Astrocyte of the cerebellum (primary cell): ENCODE data around the gene HTR1D.
A peak's percentile ranks its signal among the peaks of the same experiment; 100 is the strongest.
"Not testable (repeated sequence)": the region's sequence is repeated elsewhere in the genome, so short reads cannot be mapped to it uniquely, and the experiment has no call there.

Experiments used
- DNase-seq: peaks from one replicate; pipeline ENCODE4 v3.0.0-alpha.2; 2011; ENCODE audit warnings: low read depth
- H3K4me3 ChIP-seq: 2 replicates; pipeline ENCODE4 v1.5.1; 2011; ENCODE audit warnings: mild to moderate bottlenecking, low read depth, low read length, moderate library complexity
- in situ Hi-C: cut with HindIII; loops from 2 replicates; pipeline ENCODE4 v1.10.0; 2017; ENCODE audit warnings: low sequenced_read_pairs
- TF ChIP-seq, protein P1 (sequence below): IDR thresholded peaks from 2 replicates; pipeline ENCODE4 v1.5.1; 2012; ENCODE audit warnings: low read length, low read depth, moderate library complexity, mild to moderate bottlenecking; ENCODE audit errors: missing control alignments

HTR1D gene

DNA sequence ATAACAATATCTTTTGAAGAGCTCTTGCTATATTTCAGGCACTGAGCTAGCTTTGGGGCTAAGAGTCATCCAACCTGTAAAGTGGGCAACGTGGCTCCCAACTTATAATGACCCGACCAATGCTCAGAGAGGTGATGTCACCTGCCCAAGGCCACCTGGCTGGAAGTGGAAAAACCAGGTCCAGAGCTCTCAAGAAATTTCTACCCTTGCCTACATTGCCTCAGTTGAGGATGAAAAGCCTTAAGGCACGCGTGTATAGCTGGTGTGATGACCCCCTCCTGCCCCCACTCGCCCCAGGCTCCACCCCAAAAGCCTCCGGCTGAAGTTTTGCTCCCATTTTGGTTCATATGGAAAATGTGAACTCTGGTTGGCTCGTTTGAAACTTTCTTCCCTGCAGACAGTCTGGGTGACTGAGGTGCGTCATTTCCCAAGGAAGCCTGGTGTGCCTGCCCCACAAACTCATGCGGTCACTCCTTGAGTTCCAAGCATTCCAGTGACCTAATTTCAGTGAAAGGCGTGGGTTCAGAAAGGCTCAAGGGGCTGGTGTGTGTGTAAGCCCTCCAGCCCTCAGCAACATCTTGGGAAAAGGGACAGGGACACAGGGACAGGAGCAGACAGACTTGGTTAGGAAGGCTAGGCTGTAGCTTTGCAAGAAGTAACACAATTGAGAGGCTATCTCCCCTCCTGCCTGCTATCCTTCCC is 20.5 kb downstream of the HTR1D start:
- TF ChIP-seq, protein P1, sequence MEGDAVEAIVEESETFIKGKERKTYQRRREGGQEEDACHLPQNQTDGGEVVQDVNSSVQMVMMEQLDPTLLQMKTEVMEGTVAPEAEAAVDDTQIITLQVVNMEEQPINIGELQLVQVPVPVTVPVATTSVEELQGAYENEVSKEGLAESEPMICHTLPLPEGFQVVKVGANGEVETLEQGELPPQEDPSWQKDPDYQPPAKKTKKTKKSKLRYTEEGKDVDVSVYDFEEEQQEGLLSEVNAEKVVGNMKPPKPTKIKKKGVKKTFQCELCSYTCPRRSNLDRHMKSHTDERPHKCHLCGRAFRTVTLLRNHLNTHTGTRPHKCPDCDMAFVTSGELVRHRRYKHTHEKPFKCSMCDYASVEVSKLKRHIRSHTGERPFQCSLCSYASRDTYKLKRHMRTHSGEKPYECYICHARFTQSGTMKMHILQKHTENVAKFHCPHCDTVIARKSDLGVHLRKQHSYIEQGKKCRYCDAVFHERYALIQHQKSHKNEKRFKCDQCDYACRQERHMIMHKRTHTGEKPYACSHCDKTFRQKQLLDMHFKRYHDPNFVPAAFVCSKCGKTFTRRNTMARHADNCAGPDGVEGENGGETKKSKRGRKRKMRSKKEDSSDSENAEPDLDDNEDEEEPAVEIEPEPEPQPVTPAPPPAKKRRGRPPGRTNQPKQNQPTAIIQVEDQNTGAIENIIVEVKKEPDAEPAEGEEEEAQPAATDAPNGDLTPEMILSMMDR, result no peak
- in situ Hi-C loops, result no loop called here
- peak; percentile 96 for DNase-seq
- H3K4me3 ChIP-seq, result no peak overlapping the region

DNA sequence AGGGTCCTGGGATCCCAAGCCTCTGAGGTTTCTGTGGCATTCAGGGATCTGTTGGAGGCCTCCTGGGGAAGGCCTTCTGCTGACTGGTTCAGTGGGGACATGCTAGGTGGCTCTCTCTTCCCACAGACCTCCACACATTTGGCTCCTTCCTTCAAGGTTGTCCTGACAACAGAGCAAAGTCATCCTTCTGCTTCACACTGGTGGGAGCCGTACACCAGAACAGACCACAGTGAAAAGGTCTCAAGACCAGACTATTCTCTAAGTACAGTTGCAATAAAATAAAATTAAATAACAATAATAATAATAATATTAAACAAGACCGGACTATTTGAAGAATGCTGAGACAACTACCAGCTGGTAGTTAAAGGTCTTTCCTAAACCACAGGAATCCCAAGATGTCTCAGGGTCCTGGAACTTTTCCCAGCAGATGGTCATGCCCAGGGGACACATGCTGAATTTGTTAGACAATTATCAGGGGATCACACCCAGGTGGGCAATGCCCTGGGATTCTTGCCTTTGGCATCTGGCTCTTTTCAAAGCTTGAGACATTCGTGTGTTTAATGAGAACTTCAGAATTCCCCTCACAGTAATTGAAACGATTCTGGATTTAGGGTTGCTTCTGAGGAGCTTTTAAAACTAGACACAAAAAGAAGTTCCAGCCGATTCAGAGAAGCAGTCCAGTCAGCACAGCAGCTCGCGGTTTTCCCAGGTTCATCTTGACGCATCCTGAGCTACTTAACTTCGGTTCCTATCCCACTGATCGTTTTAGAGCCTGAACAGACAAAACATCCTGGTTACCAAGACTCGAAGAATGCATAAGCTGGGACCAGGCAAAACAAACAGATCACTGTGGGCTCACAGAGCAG is 22.9 kb downstream of the HTR1D start:
- in situ Hi-C loops, result no loop called here
- no peak overlapping the region for H3K4me3 ChIP-seq
- TF ChIP-seq, protein P1, result no peak
- peak; percentile 85 for DNase-seq

DNA sequence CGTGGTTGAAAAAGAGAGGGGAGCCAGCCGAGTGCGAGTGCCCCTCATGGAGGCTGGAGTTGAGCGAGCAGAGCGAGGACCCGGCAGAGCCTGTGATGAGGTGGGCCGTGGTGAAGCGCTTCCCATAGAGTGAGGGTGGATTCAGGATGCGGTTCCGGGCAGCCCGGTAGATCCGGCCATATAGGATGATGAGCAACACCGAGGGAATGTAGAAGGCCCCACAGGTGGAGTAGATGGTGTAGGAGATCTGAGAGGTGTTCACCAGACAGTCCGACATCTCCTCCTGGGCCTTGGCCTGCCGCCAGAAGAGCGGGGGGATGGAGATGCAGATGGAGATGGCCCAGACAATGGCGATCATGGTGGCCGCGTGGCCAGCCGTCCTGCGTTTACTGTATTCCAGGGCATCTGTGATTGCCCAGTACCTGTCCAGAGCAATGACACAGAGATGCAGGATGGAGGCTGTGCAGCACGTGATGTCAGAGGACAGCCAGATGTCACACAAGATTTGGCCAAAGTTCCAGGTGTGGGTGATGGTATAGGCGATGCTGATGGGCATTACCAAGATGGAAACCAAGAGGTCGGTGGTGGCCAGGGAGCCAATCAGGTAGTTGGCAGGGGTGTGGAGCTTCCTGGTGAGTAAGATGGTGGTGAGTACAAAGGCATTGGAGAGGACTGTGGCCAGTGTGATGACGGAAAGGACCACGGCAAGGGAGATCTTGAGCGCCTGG is 23.7 kb downstream of the HTR1D start:
- TF ChIP-seq, protein P1, result no peak
- in situ Hi-C loops, result no loop called here
- no peak for DNase-seq
- no peak overlapping the region for H3K4me3 ChIP-seq

DNA sequence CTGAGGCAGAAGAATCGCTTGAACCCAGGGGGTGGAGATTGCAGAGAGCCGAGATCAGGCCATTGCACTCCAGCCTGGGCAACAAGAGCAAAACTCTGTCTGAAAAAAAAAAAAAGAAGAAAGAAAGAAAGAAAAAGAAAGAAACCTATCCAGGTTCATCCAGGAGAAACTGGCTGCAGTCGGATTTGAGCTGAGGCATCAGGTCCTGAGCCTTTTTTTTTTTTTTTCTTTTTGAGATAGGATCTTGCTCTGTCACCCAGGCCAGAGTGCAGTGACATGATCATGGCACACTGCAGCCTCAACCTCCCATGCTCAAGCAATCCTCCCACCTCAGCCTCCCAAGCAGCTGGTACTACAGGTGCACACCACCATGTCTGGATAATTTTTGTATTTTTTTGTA is 26.1 kb downstream of the HTR1D start:
- in situ Hi-C loops, result no loop called here
- H3K4me3 ChIP-seq, result no peak overlapping the region
- TF ChIP-seq, protein P1, result no peak
- DNase-seq, result no peak

DNA sequence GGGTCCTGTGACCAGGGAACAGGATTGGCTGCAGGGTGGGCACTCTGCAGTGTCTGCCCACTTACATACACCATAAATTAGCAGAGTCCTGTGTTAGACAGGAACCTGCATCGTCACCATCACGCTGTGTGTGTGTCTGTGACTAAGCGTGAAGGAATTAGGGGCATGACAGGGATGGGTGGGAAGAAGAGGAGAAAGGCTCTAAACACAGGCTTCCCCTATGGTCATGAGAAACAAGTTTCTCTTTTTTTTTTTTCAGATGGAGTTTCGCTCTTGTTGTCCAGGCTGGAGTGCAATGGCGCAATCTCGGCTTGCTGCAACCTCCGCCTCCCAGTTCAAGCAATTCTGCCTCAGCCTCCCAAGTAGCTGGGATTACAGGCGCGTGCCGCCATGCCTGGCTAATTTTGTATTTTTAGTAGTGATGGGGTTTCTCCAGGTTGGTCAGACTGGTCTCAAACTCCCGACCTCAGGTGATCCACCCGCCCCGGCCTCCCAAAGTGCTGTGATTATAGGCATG is 28.3 kb downstream of the HTR1D start:
- peak; percentile 71 for DNase-seq
- in situ Hi-C loops, result loop anchor here (5.0 to 10.0 kb wide), 2 partner anchors 73 to 204 kb away; no protein-coding TSS in a partner anchor
- H3K4me3 ChIP-seq, result not testable (repeated sequence)

DNA sequence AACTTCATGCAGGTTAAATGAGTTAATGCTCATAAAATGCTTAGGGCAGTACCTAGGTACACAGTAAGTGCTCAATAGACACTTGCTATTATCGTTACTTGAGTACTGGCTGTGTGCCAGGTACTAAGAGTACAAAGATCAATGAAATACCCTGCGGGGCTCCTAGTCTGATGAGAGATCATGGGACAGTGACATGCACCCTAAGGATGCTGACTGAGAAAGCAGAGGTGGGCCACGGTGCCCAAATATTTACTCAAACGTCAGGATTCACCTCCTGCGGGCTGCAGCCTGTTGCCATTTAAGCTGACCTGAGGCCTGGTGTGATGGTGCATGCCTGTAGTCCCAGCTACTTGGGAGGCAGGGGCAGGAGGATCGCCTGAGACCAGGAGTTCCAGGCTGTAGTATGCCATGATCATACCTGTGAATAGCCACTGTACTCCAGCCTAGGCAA is 28.8 kb downstream of the HTR1D start:
- in situ Hi-C loops, result loop anchor here (5.0 to 10.0 kb wide), 2 partner anchors 74 to 204 kb away; no protein-coding TSS in a partner anchor
- TF ChIP-seq, protein P1, result no peak

More for the DNA sequence above, 28.8 kb downstream of the HTR1D start:
- no peak overlapping the region for H3K4me3 ChIP-seq
- DNase-seq, result no peak
